K562 (cell line): ENCODE measurements around the gene DNAH9. TPM values are rescaled to one million over a fixed set of nuclear protein-coding genes. Genes with fewer than 3 reads are reported as not detected.

Experiments used
- ARID2 ChIP-seq: fragments of 450-650 bp; IDR thresholded peaks from 2 replicates; pipeline ENCODE4 v1.6.1; 2017; ENCODE audit warnings: antibody characterized with exemption, mild to moderate bottlenecking
- HEY1 ChIP-seq: fragments of 250-450 bp; sonication (Bioruptor Pico); IDR thresholded peaks from 2 replicates; pipeline ENCODE4 v1.5.0; 2020; ENCODE audit warnings: mild to moderate bottlenecking, moderate library complexity, borderline replicate concordance
- HMG20B ChIP-seq: fragments of 250-450 bp; sonication (Bioruptor Pico); IDR thresholded peaks from 2 replicates; pipeline ENCODE4 v1.5.0; 2021; ENCODE audit warnings: mild to moderate bottlenecking
- SMARCE1 ChIP-seq: fragments of 450-650 bp; IDR thresholded peaks from 2 replicates; pipeline ENCODE4 v1.7.1; 2016; ENCODE audit warnings: mild to moderate bottlenecking
- SPI1 ChIP-seq: IDR thresholded peaks from 2 replicates; pipeline ENCODE4 v1.6.1; 2011; ENCODE audit warnings: low read depth, low read length, control low read depth, borderline replicate concordance
- XRCC5 ChIP-seq: fragments of 200-400 bp; formaldehyde crosslinking; IDR thresholded peaks from 2 replicates; pipeline ENCODE4 v1.6.1; 2017; ENCODE audit warnings: low read depth, mild to moderate bottlenecking, low read length
- ZNF124 ChIP-seq: sonication (generic); formaldehyde crosslinking; IDR thresholded peaks from 2 replicates; pipeline ENCODE4 v1.8.1; 2022; ENCODE audit warnings: missing genetic modification reagents
- ZNF184 ChIP-seq: sonication (generic); formaldehyde crosslinking; IDR thresholded peaks from 2 replicates; pipeline ENCODE4 v1.5.0; 2020; ENCODE audit warnings: missing genetic modification reagents
- ZNF3 ChIP-seq: fragments of 250-450 bp; sonication (Bioruptor Pico); IDR thresholded peaks from 2 replicates; pipeline ENCODE4 v1.5.0; 2021; ENCODE audit warnings: mild to moderate bottlenecking, moderate library complexity
- ZNF589 ChIP-seq: fragments of 200-800 bp; sonication (Bioruptor generic); IDR thresholded peaks from 2 replicates; pipeline ENCODE4 v1.6.1; 2016; ENCODE audit warnings: low read depth, missing genetic modification characterization, missing compliant biosample characterization
- ZNF644 ChIP-seq: fragments of 200-800 bp; sonication (Bioruptor generic); IDR thresholded peaks from 2 replicates; pipeline ENCODE4 v1.6.1; 2016; ENCODE audit warnings: low read depth, missing genetic modification characterization, missing compliant biosample characterization
- polyA plus RNA-seq, 8 experiments: library from polyadenylated mRNA; depleted of rRNA in 4 of 8; stranded (reverse) in 5 of 8; unstranded in 3 of 8; fragments of >200 nt; fragmentation: Nextera tagmentation in 2 of 8; fragmentation: Illumina TruSeq in 1 of 8; extraction: Ambion mirVana in 2 of 8; extraction: Trizol in 1 of 8; gene quantifications; 2 replicates each; pipeline versions ENCODE4 v1.2.1 to v1.2.3, GENCODE V29; 2011 to 2014; ENCODE audit warnings: inconsistent platforms in 1 of 8, missing spikeins in 1 of 8
- total RNA-seq, 7 experiments: library from RNA; depleted of rRNA in 6 of 7; stranded (reverse); fragments of >200 nt in 6 of 7; fragmentation: Illumina TruSeq in 2 of 7; extraction: Trizol in 2 of 7; gene quantifications; 2 replicates each; pipeline versions ENCODE4 v1.2.1 to v1.2.3, GENCODE V29; 2011 to 2021; ENCODE audit warnings: low replicate concordance in 1 of 7
- TF ChIP-seq, protein P1 (sequence below): sonication (generic); formaldehyde crosslinking; IDR thresholded peaks from 2 replicates; pipeline ENCODE4 v1.8.0; 2022; ENCODE audit warnings: mild to moderate bottlenecking, missing genetic modification reagents
- TF ChIP-seq, protein P2 (sequence below): fragments of 450-650 bp; formaldehyde crosslinking; IDR thresholded peaks from 2 replicates; pipeline ENCODE4 v1.4.0; 2022; ENCODE audit warnings: missing genetic modification characterization
- TF ChIP-seq, protein P3 (sequence below), 2 experiments: fragments of 450-650 bp; formaldehyde crosslinking in 1 of 2; IDR thresholded peaks; 2 replicates each; pipeline versions ENCODE4 v1.4.0 to v1.6.1; 2014 to 2020; ENCODE audit warnings: mild to moderate bottlenecking in 2 of 2, borderline replicate concordance in 1 of 2, low read depth in 1 of 2

Gene DNAH9
- total and polyA plus RNA-seq, 9 of the 15 experiments (the other 6 are each of a cell fraction or from before 2014, with no cell fraction given), result not detected

DNA sequence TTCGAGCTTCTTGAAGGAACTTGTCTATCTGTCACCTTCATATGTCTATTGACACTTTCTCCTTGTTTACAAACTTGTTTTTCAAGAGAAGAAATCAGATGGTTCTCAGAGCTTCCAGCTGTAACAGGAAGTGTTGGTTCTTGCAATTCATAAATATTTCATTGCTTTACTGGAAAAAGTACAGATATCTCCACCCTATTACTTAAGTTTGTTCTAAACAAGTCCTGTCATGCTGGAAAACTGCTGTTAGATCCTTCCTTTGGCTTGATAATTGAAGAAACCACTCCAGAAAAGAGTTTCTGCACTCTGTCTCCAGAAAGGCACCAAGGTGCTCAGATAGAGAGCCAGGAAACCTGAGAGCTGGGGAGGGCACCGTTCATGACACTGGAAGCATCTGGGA is 181.6 kb downstream of the DNAH9 start (continued):
- TF ChIP-seq ARID2 (no peak), ZNF589 (no peak), SMARCE1 (no peak), ZNF184 (CRISPR knock-in tag) (no peak), SPI1 (no peak), ZNF124 (CRISPR knock-in tag) (no peak), ZNF644 (no peak), HMG20B (CRISPR knock-in tag) (no peak), HEY1 (CRISPR knock-in tag) (no peak), XRCC5 (no peak), ZNF3 (CRISPR knock-in tag) (no peak)
- TF ChIP-seq, protein P1, sequence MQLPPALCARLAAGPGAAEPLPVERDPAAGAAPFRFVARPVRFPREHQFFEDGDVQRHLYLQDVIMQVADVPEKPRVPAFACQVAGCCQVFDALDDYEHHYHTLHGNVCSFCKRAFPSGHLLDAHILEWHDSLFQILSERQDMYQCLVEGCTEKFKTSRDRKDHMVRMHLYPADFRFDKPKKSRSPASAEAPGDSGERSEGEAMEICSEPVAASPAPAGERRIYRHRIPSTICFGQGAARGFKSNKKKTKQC, result no peak
- TF ChIP-seq, protein P2, sequence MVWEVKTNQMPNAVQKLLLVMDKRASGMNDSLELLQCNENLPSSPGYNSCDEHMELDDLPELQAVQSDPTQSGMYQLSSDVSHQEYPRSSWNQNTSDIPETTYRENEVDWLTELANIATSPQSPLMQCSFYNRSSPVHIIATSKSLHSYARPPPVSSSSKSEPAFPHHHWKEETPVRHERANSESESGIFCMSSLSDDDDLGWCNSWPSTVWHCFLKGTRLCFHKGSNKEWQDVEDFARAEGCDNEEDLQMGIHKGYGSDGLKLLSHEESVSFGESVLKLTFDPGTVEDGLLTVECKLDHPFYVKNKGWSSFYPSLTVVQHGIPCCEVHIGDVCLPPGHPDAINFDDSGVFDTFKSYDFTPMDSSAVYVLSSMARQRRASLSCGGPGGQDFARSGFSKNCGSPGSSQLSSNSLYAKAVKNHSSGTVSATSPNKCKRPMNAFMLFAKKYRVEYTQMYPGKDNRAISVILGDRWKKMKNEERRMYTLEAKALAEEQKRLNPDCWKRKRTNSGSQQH (CRISPR knock-in tag), result no peak
- TF ChIP-seq, protein P3, sequence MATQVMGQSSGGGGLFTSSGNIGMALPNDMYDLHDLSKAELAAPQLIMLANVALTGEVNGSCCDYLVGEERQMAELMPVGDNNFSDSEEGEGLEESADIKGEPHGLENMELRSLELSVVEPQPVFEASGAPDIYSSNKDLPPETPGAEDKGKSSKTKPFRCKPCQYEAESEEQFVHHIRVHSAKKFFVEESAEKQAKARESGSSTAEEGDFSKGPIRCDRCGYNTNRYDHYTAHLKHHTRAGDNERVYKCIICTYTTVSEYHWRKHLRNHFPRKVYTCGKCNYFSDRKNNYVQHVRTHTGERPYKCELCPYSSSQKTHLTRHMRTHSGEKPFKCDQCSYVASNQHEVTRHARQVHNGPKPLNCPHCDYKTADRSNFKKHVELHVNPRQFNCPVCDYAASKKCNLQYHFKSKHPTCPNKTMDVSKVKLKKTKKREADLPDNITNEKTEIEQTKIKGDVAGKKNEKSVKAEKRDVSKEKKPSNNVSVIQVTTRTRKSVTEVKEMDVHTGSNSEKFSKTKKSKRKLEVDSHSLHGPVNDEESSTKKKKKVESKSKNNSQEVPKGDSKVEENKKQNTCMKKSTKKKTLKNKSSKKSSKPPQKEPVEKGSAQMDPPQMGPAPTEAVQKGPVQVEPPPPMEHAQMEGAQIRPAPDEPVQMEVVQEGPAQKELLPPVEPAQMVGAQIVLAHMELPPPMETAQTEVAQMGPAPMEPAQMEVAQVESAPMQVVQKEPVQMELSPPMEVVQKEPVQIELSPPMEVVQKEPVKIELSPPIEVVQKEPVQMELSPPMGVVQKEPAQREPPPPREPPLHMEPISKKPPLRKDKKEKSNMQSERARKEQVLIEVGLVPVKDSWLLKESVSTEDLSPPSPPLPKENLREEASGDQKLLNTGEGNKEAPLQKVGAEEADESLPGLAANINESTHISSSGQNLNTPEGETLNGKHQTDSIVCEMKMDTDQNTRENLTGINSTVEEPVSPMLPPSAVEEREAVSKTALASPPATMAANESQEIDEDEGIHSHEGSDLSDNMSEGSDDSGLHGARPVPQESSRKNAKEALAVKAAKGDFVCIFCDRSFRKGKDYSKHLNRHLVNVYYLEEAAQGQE (IDR thresholded peaks at IDR 0.05; ENCODE audit: borderline replicate concordance), result no peak
- TF ChIP-seq, protein P3 (CRISPR knock-in tag; IDR thresholded peaks at IDR 0.05; ENCODE audit: low read depth), result no peak
